Thyroid gland (tissue), 4 donors: ENCODE measurements around the gene TXNDC2.

Experiments
- CTCF ChIP-seq, 6 experiments: fragments of 200-600 bp in 3 of 6; fragments of 450-650 bp in 3 of 6; sonication (generic) in 3 of 6; IDR thresholded peaks; one replicate each; pipeline ENCODE4 v1.5.1; 2016 to 2019; ENCODE audit warnings: antibody characterized with exemption in 6 of 6, mild to moderate bottlenecking in 2 of 6, inconsistent platforms in 1 of 6, moderate library complexity in 1 of 6
- POLR2A ChIP-seq, 2 donors: fragments of 450-650 bp; IDR thresholded peaks; one replicate each; pipeline ENCODE4 v1.6.1; 2017; ENCODE audit warnings: antibody characterized with exemption in 2 of 2, mild to moderate bottlenecking in 2 of 2, moderate library complexity in 1 of 2

GRCh38 chr18:9902832-9903231 lies 17.1 kb downstream of the TXNDC2 start:
- TF ChIP-seq CTCF (IDR thresholded peaks at IDR 0.05) = no peak
- no peak for TF ChIP-seq POLR2A (IDR thresholded peaks at IDR 0.05)
